ENCODE results near the gene NTHL1.

NTHL1 gene

DNA sequence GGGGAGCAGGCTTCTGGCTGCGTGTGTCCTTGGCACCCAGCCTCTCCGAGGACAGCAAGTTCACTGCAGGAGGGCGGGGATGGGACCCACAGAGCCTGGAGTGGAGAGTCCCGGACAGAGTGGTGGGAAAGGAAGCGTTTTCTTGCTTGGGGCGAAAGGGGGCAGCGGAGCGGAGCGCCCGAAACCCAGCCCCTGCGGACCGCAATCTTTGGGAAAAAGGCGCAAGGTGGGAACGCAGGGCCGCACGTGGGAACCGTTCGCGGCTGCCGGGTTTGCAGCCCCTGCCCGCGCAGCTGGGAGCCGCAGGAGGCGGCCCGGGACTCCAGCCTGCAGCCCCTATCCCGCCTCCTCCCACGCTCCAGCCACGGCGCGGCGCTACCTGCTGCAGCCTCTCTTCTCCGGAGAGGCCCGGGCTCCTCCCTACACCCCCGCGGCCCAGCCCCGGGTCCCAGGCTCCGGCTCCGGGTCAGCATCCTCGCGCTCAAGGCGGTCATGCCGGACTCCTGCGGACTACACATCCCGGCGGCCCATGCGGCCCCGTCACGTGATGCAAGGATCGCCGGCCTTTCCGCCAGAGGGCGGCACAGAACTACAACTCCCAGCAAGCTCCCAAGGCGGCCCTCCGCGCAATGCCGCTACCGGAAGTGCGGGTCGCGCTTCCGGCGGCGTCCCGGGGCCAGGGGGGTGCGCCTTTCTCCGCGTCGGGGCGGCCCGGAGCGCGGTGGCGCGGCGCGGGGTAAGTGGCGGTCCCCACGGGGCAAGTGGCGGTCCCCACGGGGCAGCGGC lies at the start of gene NTHL1, which contains the start of gene TSC2:
NTHL1 (minus strand) TSS at position 505 of the 786 bp plus-strand sequence; CDS start at position 494, 11 bp downstream.
TSC2 (plus strand) TSS at position 656 of the 786 bp plus-strand sequence. CDS start 631 bp downstream, outside the sequence.
- no peak for TF ChIP-seq CTCF (IDR thresholded peaks at IDR 0.05)
- peak; percentile 97 for DNase-seq (ENCODE audit: low spot score)
- Histone ChIP-seq H3K27ac (peak within 1 kb of the TSS; percentile 29 to 86), H3K4me3 (peak within 1 kb of the TSS; percentile 92)

DNA sequence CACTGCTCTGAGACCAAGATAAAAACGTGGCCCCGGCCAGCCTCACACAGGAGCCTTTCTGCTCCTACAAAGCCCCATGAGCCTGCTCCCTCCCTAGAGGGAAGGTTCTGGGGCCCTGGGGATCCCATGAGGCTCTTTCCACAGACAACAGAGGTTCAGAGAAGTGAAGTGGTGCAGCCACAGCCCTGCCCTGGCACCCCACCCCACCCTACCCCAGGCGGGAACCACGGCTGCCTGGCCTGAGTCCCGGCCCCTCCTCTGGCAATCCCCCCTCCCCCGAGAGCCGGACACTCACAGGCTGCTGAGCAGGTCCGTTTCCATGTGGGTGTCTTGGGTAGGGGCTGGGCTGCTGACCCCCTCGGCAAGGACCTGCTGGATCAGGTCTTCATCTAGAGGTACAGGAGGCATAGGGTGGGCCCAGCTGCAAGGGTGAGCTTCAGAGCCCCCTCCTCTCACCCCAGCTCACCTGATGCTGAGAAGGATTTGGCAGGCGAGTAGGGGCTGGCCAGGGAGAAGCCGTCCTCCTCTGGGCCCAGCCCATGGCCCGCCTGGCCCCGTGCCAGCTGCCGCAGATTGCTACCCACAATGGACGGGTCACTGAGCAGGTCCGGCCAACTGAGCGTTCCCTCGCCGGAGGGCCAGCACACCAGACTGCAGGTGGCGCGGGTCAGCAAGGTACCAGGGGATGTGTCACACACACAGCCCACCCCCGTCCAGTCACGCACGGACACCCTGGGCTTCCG lies 49.4 kb upstream of the NTHL1 start:
- Histone ChIP-seq H3K4me3 (no peak overlapping the region), H3K27ac (peak overlapping the region in 1 of 2 donors; percentile 10)
- DNase-seq (ENCODE audit: low spot score), result no peak
- no peak for TF ChIP-seq CTCF (IDR thresholded peaks at IDR 0.05)

DNA sequence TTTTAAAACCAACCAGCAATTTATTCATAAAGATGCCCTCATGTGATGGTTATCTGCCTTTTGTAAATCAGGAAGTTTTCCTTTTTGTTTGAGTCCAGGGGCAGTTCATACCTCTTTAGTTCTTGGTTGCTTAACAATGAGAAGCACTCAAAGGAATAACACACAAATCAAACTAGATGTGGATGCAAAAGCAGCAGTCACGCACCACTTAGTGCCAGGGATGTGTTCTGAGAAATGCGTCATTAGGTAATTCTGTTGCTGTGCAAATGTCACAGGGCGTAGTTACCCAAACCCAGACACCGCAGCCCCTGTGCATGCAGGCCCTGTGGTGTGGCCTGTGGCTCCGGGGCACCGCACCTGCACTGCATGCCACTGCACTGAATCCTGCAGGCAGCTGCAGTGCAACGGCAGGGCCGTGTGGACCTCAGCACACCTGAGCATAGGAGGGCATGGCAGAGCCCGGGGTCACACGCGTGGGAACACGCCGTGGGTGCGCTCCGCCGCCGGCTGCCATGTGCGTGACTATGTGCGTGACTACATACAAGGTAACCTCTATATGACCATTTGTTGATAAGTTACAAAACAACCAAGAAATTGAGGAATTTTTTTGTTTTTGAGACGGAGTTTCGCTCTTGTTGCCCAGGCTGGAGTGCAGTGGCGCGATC lies 48.4 kb upstream of the NTHL1 start:
- no peak overlapping the region for H3K27ac ChIP-seq
- DNase-seq (ENCODE audit: low spot score), result no peak
- no peak for TF ChIP-seq CTCF (IDR thresholded peaks at IDR 0.05)
- no peak overlapping the region for H3K4me3 ChIP-seq

DNA sequence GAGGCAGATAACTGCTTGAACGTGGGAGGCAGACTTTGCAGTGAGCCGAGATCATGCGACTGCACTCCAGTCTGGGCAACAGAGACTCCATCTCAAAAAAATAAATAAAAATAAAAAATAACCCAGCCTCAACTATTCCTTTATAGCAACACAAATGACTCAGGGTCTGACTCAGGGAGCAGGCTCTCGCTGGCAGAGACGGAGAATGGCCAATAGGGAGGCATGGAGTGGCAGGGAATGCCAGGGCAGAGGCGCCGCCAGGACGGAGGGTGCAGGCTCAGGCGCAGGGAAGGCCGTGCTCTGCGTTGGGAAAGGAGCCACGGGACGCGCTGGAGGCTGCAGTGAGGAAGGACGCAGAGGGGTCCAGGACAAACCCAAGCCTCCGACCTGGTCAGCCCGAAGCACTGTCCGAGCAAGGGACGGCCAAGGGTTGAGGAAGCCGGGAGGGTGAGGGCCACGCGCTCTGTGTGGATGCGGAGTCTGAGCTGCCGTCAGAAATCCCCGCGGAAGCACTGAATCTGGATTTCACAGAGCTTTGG lies 47.8 kb upstream of the NTHL1 start:
- Histone ChIP-seq H3K4me3 (no peak overlapping the region), H3K27ac (no peak overlapping the region)
- no peak for DNase-seq (ENCODE audit: low spot score)
- no peak for TF ChIP-seq CTCF (IDR thresholded peaks at IDR 0.05)

GRCh38 chr16:2093793-2094192 lies 46.2 kb upstream of the NTHL1 start:
- DNase-seq (ENCODE audit: low spot score), result no peak
- no peak for TF ChIP-seq CTCF (IDR thresholded peaks at IDR 0.05)
- Histone ChIP-seq H3K27ac (no peak overlapping the region), H3K4me3 (no peak overlapping the region)

GRCh38 chr16:2092866-2093265 lies 45.2 kb upstream of the NTHL1 start:
- DNase-seq (ENCODE audit: low spot score), result no peak
- Histone ChIP-seq H3K4me3 (no peak overlapping the region), H3K27ac (no peak overlapping the region)
- no peak for TF ChIP-seq CTCF (IDR thresholded peaks at IDR 0.05)
